GM20000 (cell line): Measurements from ENCODE around the gene BPIFB6.

Experiments
- DNase-seq: peaks from one replicate; pipeline ENCODE4 v3.0.0; 2012; ENCODE audit warnings: low spot score
- CTCF ChIP-seq: IDR thresholded peaks from 2 replicates; pipeline ENCODE4 v1.5.1; 2012; ENCODE audit warnings: mild to moderate bottlenecking, control low read depth; ENCODE audit errors: extremely low read depth, missing control alignments

Gene BPIFB6

GRCh38 chr20:32991792-32992641, 39.4 kb upstream of the BPIFB6 start:
- DNase-seq = no peak
- TF ChIP-seq CTCF = no peak

- DNase-seq = no peak
- TF ChIP-seq CTCF = no peak
These were observed 37.9 kb upstream of the BPIFB6 start for GRCh38 chr20:32993496-32994050.

DNA sequence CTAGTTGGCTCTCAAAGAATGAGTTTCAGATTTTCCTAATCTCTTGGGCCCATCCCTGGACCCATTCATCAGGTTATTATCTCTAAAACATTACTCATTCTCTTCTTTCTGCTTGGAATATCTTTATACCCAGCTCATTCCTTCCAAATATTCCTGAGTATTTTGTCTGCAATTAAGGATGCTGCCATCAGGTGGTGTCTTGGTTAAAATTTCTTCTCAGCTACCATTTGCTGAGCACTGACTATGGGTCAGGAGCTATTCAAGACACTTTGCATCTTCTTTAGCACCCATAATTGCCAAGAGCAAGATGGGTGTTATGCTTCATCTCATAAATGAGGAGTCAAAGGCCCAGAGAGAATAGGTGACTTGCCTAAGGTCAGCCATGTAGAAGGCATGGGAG, 35.6 kb upstream of the BPIFB6 start:
- no peak for TF ChIP-seq CTCF
- no peak for DNase-seq

DNA sequence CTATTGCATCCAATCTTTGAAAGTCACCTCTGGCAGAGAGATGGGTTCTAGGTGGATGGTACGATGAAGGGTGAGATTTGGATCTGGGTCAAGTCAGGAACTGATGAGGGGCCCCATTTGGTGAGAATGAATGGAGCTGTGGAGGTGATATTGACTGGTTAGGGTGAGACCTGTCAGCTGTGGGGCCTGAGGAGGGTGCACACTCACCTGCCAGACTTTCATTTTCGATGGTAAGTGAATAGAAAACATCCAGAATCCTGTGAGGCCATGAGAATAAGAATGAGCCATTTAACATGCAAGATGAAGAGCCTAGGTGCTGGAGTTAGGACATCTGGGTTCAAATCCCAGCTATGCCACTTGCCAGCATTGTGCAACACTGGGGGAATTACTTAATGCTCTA, 34.0 kb upstream of the BPIFB6 start:
- TF ChIP-seq CTCF = no peak
- no peak for DNase-seq

DNA sequence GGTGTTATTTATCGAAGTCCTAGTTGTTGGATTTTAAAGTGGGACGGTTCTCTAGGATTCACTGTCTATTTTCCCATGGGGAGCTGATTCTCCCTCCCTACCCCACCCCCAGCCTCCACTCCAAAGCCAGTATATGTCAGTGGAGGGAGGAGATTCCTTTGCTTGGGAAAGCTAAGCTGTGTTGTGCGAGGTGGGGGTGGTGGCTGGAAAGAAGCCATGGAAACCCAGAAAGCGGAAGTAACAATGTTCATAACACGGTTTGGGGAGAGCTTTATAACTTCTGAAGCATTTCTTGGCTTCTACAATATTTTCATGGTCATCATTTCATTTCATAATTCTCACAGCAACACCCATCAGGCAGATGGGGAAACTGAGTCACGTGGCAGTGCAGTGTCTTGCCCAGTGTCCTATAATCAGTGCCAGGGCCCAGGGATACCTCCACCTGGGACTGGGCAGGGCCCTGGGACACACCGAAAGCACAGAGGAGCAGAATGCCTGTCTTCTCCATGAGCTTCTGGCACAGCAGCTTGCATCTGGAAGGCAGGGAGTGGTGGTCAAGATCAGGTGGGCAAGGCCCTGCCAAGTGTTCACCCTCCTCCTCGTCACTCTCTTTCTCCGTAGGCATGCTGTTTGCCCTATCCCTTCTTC, 31.7 kb upstream of the BPIFB6 start:
- DNase-seq = no peak
- no peak for TF ChIP-seq CTCF

GRCh38 chr20:33000802-33001466, 30.5 kb upstream of the BPIFB6 start:
- no peak for TF ChIP-seq CTCF
- no peak for DNase-seq
